ENCODE measurements around the gene ZBTB16.

DNA sequence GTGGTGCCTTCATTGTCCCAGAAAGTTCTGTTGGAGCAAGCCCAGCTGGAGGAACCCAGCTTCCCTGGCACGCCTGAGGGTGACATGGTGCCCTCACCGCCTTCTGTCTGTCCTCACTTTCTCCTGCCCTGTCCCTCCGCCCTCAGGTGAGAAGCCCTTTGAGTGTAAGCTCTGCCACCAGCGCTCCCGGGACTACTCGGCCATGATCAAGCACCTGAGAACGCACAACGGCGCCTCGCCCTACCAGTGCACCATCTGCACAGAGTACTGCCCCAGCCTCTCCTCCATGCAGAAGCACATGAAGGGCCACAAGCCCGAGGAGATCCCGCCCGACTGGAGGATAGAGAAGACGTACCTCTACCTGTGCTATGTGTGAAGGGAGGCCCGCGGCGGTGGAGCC, 190.7 kb downstream of the ZBTB16 start:
- no peak for TF ChIP-seq SIN3A (IDR thresholded peaks at IDR 0.05; ENCODE audit: borderline replicate concordance, insufficient read depth, low read depth, low read length)
- TF ChIP-seq, protein P1, sequence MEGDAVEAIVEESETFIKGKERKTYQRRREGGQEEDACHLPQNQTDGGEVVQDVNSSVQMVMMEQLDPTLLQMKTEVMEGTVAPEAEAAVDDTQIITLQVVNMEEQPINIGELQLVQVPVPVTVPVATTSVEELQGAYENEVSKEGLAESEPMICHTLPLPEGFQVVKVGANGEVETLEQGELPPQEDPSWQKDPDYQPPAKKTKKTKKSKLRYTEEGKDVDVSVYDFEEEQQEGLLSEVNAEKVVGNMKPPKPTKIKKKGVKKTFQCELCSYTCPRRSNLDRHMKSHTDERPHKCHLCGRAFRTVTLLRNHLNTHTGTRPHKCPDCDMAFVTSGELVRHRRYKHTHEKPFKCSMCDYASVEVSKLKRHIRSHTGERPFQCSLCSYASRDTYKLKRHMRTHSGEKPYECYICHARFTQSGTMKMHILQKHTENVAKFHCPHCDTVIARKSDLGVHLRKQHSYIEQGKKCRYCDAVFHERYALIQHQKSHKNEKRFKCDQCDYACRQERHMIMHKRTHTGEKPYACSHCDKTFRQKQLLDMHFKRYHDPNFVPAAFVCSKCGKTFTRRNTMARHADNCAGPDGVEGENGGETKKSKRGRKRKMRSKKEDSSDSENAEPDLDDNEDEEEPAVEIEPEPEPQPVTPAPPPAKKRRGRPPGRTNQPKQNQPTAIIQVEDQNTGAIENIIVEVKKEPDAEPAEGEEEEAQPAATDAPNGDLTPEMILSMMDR (IDR thresholded peaks at IDR 0.05): no peak
- TF ChIP-seq TCF7L2 (IDR thresholded peaks at IDR 0.05; ENCODE audit: low read depth, low read length): no peak

Data from Panc1 (cell line).